HEK293T (cell line): ENCODE results near the gene FN1.

Source experiments
- CTCF ChIA-PET: fragments of 350-600 bp; formaldehyde crosslinking; extraction: SDS; loops from one replicate; lab custom pipeline; 2021; ENCODE audit warnings: antibody characterized with exemption, inconsistent platforms; lab: Yijun Ruan, JAX
- POLR2A ChIA-PET: fragments of 350-600 bp; formaldehyde crosslinking; extraction: SDS; loops from one replicate; lab custom pipeline; 2020; ENCODE audit warnings: antibody characterized with exemption, inconsistent platforms; lab: Yijun Ruan, JAX
- DNase-seq: peaks from one replicate; pipeline ENCODE4 v3.0.0; 2012; ENCODE audit warnings: mixed read lengths; ENCODE audit errors: extremely low spot score
- ARNT ChIP-seq: fragments of 450-650 bp; IDR thresholded peaks from 2 replicates; pipeline ENCODE4 v1.6.1; 2017; ENCODE audit warnings: mild to moderate bottlenecking
- BHLHE40 ChIP-seq: fragments of 450-650 bp; IDR thresholded peaks from 2 replicates; pipeline ENCODE4 v1.6.1; 2016; ENCODE audit warnings: mild to moderate bottlenecking, moderate library complexity, borderline replicate concordance
- CTBP1 ChIP-seq: fragments of 450-650 bp; IDR thresholded peaks from 2 replicates; pipeline ENCODE4 v1.6.1; 2016; ENCODE audit warnings: borderline replicate concordance
- ELF4 ChIP-seq: fragments of 450-650 bp; IDR thresholded peaks from 2 replicates; pipeline ENCODE4 v1.6.1; 2017; ENCODE audit warnings: antibody characterized with exemption
- FOXA1 ChIP-seq: fragments of 450-650 bp; IDR thresholded peaks from 2 replicates; pipeline ENCODE4 v1.6.1; 2016; ENCODE audit warnings: mild to moderate bottlenecking
- FOXK2 ChIP-seq: fragments of 450-650 bp; IDR thresholded peaks from 2 replicates; pipeline ENCODE4 v1.6.1; 2016; ENCODE audit warnings: mild to moderate bottlenecking
- FOXM1 ChIP-seq: fragments of 450-650 bp; IDR thresholded peaks from 2 replicates; pipeline ENCODE4 v1.6.1; 2017; ENCODE audit warnings: mild to moderate bottlenecking, borderline replicate concordance
- HDGF ChIP-seq: fragments of 450-650 bp; IDR thresholded peaks from 2 replicates; pipeline ENCODE4 v1.6.1; 2017; ENCODE audit warnings: antibody characterized with exemption, borderline replicate concordance
- L3MBTL2 ChIP-seq: fragments of 450-650 bp; conservative IDR thresholded peaks from 2 replicates; pipeline ENCODE4 v1.6.1; 2016; ENCODE audit warnings: mild to moderate bottlenecking
- LEF1 ChIP-seq: fragments of 450-650 bp; IDR thresholded peaks from 2 replicates; pipeline ENCODE4 v1.6.1; 2017; ENCODE audit warnings: mild to moderate bottlenecking, borderline replicate concordance
- NFRKB ChIP-seq: fragments of 450-650 bp; IDR thresholded peaks from 2 replicates; pipeline ENCODE4 v1.6.1; 2016; ENCODE audit warnings: mild to moderate bottlenecking, moderate library complexity
- PKNOX1 ChIP-seq: fragments of 450-650 bp; IDR thresholded peaks from 2 replicates; pipeline ENCODE4 v1.6.1; 2016
- SP1 ChIP-seq: fragments of 450-650 bp; IDR thresholded peaks from 2 replicates; pipeline ENCODE4 v1.6.1; 2017
- SUZ12 ChIP-seq: fragments of 450-650 bp; IDR thresholded peaks from 2 replicates; pipeline ENCODE4 v1.6.1; 2016; ENCODE audit warnings: mild to moderate bottlenecking
- TARDBP ChIP-seq: fragments of 450-650 bp; IDR thresholded peaks from 2 replicates; pipeline ENCODE4 v1.6.1; 2016
- ZNF384 ChIP-seq: fragments of 450-650 bp; IDR thresholded peaks from 2 replicates; pipeline ENCODE4 v1.6.1; 2016

Gene FN1

GRCh38 chr2:215374642-215375466 is 61.0 kb downstream of the FN1 start:
- POLR2A ChIA-PET = no interaction called here
- CTCF ChIA-PET = no interaction called here
- TF ChIP-seq FOXM1 = no peak
- no peak for TF ChIP-seq L3MBTL2
- no peak for TF ChIP-seq ELF4
- TF ChIP-seq FOXK2 = no peak
- TF ChIP-seq SP1 = no peak
- TF ChIP-seq SUZ12 = no peak
- TF ChIP-seq NFRKB = no peak
- no peak for TF ChIP-seq BHLHE40
- no peak for TF ChIP-seq PKNOX1
- no peak for TF ChIP-seq LEF1
- TF ChIP-seq ZNF384 = no peak
- DNase-seq = no peak

- POLR2A ChIA-PET = no interaction called here
Measured at GRCh38 chr2:215374002-215374401, 61.9 kb downstream of the FN1 start.

DNA sequence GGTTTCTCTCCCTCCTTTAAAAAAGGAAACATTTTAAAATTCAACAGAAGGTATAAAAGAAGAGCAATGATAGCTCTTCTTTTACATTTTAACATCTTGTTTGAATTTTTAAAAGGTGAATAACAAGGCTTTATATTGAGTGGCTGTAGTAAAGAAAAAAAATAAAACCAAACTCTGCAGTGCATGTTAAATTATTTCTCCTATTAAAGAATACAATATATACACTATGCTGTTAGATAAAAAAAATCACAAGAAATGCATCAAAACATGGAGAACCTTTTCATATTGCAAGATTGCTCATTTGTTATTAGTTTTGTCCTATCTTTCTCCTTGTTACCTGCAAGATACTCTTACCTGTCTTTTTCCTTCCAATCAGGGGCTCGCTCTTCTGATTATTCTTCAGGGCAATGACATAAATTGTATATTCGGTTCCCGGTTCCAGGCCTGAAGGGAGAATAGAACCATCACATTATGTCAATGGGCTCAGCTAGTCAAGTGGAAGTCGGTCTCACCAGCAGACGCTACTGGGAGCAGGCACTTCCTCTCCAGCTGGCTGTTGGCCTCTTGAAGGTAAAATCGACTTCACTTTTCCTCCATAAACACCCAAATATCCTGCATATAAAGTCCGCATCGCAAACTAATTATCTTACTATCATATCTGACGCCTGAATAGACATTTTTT is 62.8 kb downstream of the FN1 start:
- TF ChIP-seq TARDBP (no peak), SUZ12 (no peak), ZNF384 (no peak)
- no peak for DNase-seq
- POLR2A ChIA-PET = no interaction called here
- CTCF ChIA-PET = no interaction called here

More at GRCh38 chr2:215374002-215374401, 61.9 kb downstream of the FN1 start:
- TF ChIP-seq NFRKB (no peak), LEF1 (no peak), FOXM1 (no peak), FOXK2 (no peak), HDGF (no peak), ARNT (no peak), SP1 (no peak), TARDBP (no peak), ZNF384 (no peak)
- DNase-seq = no peak
- CTCF ChIA-PET = no interaction called here

DNA sequence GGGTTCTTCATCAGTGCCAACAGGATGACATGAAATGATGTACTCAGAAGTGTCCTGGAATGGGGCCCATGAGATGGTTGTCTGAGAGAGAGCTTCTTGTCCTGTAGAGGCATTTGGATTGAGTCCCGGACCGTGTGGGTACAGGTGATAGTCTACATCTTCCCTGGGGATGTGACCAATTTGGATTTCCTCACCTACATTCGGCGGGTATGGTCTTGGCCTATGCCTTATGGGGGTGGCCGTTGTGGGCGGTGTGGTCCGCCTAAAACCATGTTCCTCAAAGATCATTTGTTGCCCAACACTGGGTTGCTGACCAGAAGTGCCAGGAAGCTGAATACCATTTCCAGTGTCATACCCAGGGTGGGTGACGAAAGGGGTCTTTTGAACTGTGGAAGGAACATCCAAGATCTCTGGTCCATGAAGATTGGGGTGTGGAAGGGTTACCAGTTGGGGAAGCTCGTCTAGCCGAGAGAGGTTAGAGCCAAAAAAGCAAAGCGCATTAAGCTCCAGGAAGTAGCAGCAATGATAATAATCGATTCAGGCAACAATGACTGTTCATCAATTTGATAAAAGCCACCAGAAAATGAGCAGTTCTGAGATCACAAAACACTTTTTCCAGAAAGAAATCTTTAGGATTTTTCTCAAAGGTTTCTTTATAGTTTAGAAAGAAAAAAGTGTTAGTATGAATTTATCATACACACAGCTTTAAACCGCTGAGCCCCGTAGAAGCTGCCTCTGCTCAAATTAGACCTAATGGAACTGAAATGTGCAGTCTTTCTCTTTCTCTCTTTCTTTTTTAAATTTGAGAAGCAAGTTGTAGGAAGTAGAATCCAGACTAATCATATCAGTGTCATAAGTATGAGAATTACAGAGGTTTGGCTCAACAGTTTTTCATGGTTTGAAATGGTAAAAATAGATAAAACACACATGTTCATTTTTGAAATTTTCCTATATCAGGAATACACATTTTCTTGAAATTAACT is 63.7 kb downstream of the FN1 start:
- ChIA-PET POLR2A (no interaction called here), CTCF (interaction anchor here (0.6 kb wide), 1 partner anchor 102 kb away, joined by 3 read pairs; no protein-coding TSS in a partner anchor)
- DNase-seq = no peak
- TF ChIP-seq BHLHE40 = no peak
- no peak for TF ChIP-seq PKNOX1
- TF ChIP-seq FOXK2 = no peak
- TF ChIP-seq CTBP1 = no peak
- no peak for TF ChIP-seq TARDBP
- TF ChIP-seq ARNT = no peak
- no peak for TF ChIP-seq LEF1
- TF ChIP-seq SP1 = no peak
- TF ChIP-seq FOXM1 = no peak
- TF ChIP-seq ELF4 = no peak
- no peak for TF ChIP-seq L3MBTL2
- TF ChIP-seq SUZ12 = no peak
- no peak for TF ChIP-seq ZNF384

DNA sequence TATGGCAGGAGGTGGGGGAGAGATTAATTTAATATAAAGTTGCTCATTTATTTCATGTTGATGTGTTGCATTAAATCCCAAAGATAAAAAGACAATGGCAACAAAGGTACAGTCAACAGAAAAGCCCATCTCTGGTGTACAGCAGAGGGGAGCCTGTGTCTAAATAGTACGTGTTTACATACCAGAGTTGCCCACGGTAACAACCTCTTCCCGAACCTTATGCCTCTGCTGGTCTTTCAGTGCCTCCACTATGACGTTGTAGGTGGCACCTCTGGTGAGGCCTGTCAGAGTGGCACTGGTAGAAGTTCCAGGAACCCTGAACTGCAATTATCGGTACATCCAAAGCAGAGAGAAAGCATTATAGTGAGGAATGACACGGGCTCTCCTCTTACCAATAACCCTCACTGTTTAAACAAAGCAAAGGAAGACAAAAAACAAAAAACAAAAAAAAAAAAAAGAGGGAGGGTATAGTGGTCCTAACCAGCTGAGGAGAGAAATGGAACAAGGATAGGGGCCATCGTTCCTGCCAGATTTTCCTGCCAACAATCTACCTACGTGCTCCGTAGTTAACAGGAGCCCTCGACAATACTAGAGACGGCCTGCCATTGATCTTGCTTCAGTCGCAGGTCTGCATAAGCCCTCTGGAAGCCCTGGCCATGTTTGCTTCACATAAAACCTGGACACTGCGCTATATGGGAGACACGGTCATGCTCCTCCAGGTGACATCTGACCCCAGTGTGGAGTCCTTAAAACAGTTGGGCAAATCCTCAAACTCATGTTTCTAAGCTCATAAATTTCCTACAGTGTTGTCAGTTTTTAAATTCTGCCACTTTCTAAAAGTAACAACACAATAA is 65.5 kb downstream of the FN1 start:
- TF ChIP-seq L3MBTL2 = no peak
- no peak for TF ChIP-seq ZNF384
- TF ChIP-seq FOXM1 = no peak
- TF ChIP-seq CTBP1 = no peak
- no peak for TF ChIP-seq PKNOX1
- no peak for TF ChIP-seq ARNT
- no peak for TF ChIP-seq LEF1
- TF ChIP-seq FOXA1 = no peak
- ChIA-PET POLR2A (no interaction called here), CTCF (no interaction called here)
- no peak for DNase-seq
